Measurements from ENCODE around the gene CHD1.

DNA sequence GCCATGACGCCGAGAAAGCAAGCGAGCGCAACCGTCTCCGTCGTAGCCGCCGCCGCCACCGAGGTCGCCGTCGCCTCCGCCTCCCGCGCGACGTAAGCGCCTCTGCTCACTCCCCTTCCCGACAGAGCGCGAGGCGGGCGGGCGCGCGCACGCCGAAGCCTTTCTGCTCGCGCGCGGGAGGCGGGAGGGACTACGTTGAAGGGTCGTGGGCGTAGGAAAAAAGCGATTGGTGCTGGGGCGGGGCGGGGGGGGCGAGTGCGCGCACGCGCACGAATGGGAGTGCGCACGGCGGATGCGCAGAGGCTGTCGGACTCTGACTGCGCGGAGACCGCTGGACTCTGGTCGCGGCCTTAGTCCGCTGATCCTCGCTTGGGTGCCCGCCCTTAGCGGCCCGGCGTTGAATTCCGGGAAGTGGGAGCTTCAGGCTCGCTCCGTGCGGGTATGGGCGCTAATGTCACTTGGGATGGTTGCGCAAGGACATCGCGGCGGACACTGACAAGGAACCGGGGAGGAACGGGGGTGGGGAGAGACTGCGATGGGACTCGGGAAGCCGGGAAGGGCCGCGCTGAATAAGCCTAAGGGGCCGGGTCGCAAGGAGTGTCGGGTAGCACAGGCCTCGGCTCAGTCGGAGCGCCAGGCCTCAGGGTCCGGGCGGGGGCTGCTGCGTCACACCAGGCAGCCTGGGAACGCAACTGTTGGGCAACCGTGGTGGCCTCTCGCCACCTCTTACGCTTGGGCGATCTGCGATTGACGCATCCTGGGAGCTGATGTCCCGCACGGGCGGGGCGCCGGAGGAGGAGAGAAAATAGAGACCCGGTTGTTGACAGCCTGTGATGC is at the start of gene CHD1:
- no peak for TF ChIP-seq RFX5 (IDR thresholded peaks at IDR 0.05; ENCODE audit: low read depth, low read length)
- TF ChIP-seq POLR2A (IDR thresholded peaks at IDR 0.05; ENCODE audit: low read depth, low read length) = peak; percentile 86
- TF ChIP-seq SMC3 (IDR thresholded peaks at IDR 0.05; ENCODE audit: low read depth, low read length) = no peak
- TF ChIP-seq, protein P1, sequence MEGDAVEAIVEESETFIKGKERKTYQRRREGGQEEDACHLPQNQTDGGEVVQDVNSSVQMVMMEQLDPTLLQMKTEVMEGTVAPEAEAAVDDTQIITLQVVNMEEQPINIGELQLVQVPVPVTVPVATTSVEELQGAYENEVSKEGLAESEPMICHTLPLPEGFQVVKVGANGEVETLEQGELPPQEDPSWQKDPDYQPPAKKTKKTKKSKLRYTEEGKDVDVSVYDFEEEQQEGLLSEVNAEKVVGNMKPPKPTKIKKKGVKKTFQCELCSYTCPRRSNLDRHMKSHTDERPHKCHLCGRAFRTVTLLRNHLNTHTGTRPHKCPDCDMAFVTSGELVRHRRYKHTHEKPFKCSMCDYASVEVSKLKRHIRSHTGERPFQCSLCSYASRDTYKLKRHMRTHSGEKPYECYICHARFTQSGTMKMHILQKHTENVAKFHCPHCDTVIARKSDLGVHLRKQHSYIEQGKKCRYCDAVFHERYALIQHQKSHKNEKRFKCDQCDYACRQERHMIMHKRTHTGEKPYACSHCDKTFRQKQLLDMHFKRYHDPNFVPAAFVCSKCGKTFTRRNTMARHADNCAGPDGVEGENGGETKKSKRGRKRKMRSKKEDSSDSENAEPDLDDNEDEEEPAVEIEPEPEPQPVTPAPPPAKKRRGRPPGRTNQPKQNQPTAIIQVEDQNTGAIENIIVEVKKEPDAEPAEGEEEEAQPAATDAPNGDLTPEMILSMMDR (conservative IDR thresholded peaks at IDR 0.05; ENCODE audit: low read depth, low read length) = no peak
- TF ChIP-seq CEBPB (IDR thresholded peaks at IDR 0.05; ENCODE audit: low read depth, low read length) = peak; percentile 98
- TF ChIP-seq BHLHE40 (IDR thresholded peaks at IDR 0.05; ENCODE audit: low read depth, low read length) = peak; percentile 67
- TF ChIP-seq MXI1 (IDR thresholded peaks at IDR 0.05; ENCODE audit: borderline replicate concordance, low read depth, low read length) = 0 out of 2 replicates have a peak, but pooled peaks have one; percentile 29
- TF ChIP-seq, protein P2, sequence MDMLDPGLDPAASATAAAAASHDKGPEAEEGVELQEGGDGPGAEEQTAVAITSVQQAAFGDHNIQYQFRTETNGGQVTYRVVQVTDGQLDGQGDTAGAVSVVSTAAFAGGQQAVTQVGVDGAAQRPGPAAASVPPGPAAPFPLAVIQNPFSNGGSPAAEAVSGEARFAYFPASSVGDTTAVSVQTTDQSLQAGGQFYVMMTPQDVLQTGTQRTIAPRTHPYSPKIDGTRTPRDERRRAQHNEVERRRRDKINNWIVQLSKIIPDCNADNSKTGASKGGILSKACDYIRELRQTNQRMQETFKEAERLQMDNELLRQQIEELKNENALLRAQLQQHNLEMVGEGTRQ (IDR thresholded peaks at IDR 0.05; ENCODE audit: low read depth, low read length) = 0 out of 2 replicates have a peak, but pooled peaks have one; percentile 1
- TF ChIP-seq MAZ (IDR thresholded peaks at IDR 0.05; ENCODE audit: borderline replicate concordance, low read depth, low read length) = peak; percentile 92
- no peak for TF ChIP-seq RAD21 (IDR thresholded peaks at IDR 0.05; ENCODE audit: low read length)
- TF ChIP-seq MAFK (IDR thresholded peaks at IDR 0.05; ENCODE audit: low read depth, low read length) = no peak

Data from IMR-90 (cell line).